Neutrophil (primary cell): ENCODE data around the gene CRTC2.
"Not testable (repeated sequence)": the region's sequence is repeated elsewhere in the genome, so short reads cannot be mapped to it uniquely, and the experiment has no call there.

Experiments
- H3K27ac ChIP-seq: fragments of 200-600 bp; sonication (generic); 2 replicates; pipeline ENCODE4 v1.5.1; 2016; ENCODE audit warnings: mild to moderate bottlenecking, moderate library complexity
- H3K27me3 ChIP-seq: fragments of 200-600 bp; sonication (generic); 2 replicates; pipeline ENCODE4 v1.6.0; 2016; ENCODE audit warnings: mild to moderate bottlenecking
- H3K36me3 ChIP-seq: fragments of 200-600 bp; sonication (generic); 2 replicates; pipeline ENCODE4 v1.5.1; 2017
- H3K4me1 ChIP-seq, 2 experiments: fragments of 200-600 bp in 1 of 2; sonication (generic) in 1 of 2; 1 replicate in 1 of 2; 2 replicates in 1 of 2; pipeline versions ENCODE4 v1.5.1 to v1.6.1; 2013 to 2016; ENCODE audit warnings: low read depth in 1 of 2, low read length in 1 of 2, mild to moderate bottlenecking in 1 of 2, moderate library complexity in 1 of 2; ENCODE audit not compliant: control insufficient read depth in 1 of 2, insufficient read depth in 1 of 2
- H3K4me3 ChIP-seq, 2 experiments: fragments of 200-600 bp in 1 of 2; sonication (generic) in 1 of 2; 1 replicate in 1 of 2; 2 replicates in 1 of 2; pipeline ENCODE4 v1.5.1; 2013 to 2016; ENCODE audit warnings: low read depth in 1 of 2, low read length in 1 of 2, mild to moderate bottlenecking in 1 of 2, moderate library complexity in 1 of 2
- H3K9me3 ChIP-seq: fragments of 200-600 bp; sonication (generic); 2 replicates; pipeline ENCODE4 v1.5.1; 2016
- CTCF ChIP-seq: fragments of 200-600 bp; sonication (generic); IDR thresholded peaks from 2 replicates; pipeline ENCODE4 v1.5.1; 2016; ENCODE audit warnings: antibody characterized with exemption

Gene CRTC2

GRCh38 chr1:153921803-153922075, 36.7 kb downstream of the CRTC2 start:
- H3K4me1 ChIP-seq = peaks cover 37 to 38% of the 10 kb centered on the region in 2 experiments

GRCh38 chr1:153921080-153921802, 37.2 kb downstream of the CRTC2 start:
- Histone ChIP-seq H3K4me1 (peaks cover 37 to 38% of the 10 kb centered on the region in 2 experiments), H3K36me3 (peaks cover 8% of the 10 kb centered on the region), H3K9me3 (no peaks in the 10 kb centered on the region), H3K27ac (peak overlapping the region; percentile 98), H3K27me3 (no peaks in the 10 kb centered on the region), H3K4me3 (peak overlapping the region; percentile 75 to 95)
- no peak for TF ChIP-seq CTCF

More at GRCh38 chr1:153921803-153922075, 36.7 kb downstream of the CRTC2 start:
- Histone ChIP-seq H3K9me3 (no peaks in the 10 kb centered on the region), H3K27me3 (no peaks in the 10 kb centered on the region), H3K4me3 (peak overlapping the region; percentile 75 to 95), H3K36me3 (peaks cover 8% of the 10 kb centered on the region), H3K27ac (peak overlapping the region; percentile 98)
- TF ChIP-seq CTCF = no peak

- TF ChIP-seq CTCF = no peak
- no peaks in the 10 kb centered on the region for H3K9me3 ChIP-seq
- H3K4me1 ChIP-seq = peaks cover 37 to 38% of the 10 kb centered on the region in 2 experiments
- peaks cover 8% of the 10 kb centered on the region for H3K36me3 ChIP-seq
- no peaks in the 10 kb centered on the region for H3K27me3 ChIP-seq
- peak overlapping the region; percentile 75 to 95 for H3K4me3 ChIP-seq
- H3K27ac ChIP-seq = peak overlapping the region; percentile 98
These were observed 38.2 kb downstream of the CRTC2 start for GRCh38 chr1:153919876-153920852.

- no peak for TF ChIP-seq CTCF
- H3K4me1 ChIP-seq = peaks cover 18 to 19% of the 10 kb centered on the region in 2 experiments
- H3K9me3 ChIP-seq = no peaks in the 10 kb centered on the region
These were observed 42.1 kb downstream of the CRTC2 start for GRCh38 chr1:153916297-153916696.

GRCh38 chr1:153912349-153912748, 46.1 kb downstream of the CRTC2 start:
- TF ChIP-seq CTCF = no peak
- no peaks in the 10 kb centered on the region for H3K4me1 ChIP-seq
- no peak overlapping the region for H3K4me3 ChIP-seq
- no peak overlapping the region for H3K27ac ChIP-seq
- H3K27me3 ChIP-seq = no peaks in the 10 kb centered on the region
- no peaks in the 10 kb centered on the region for H3K9me3 ChIP-seq
- H3K36me3 ChIP-seq = peaks cover 9% of the 10 kb centered on the region

More at GRCh38 chr1:153916297-153916696, 42.1 kb downstream of the CRTC2 start:
- Histone ChIP-seq H3K27me3 (no peaks in the 10 kb centered on the region), H3K27ac (no peak overlapping the region), H3K36me3 (peaks cover 12% of the 10 kb centered on the region), H3K4me3 (no peak overlapping the region)

- H3K36me3 ChIP-seq, H3K27ac ChIP-seq, H3K4me1 ChIP-seq, H3K27me3 ChIP-seq, H3K4me3 ChIP-seq, H3K9me3 ChIP-seq: not testable (repeated sequence)
These were observed 47.9 kb downstream of the CRTC2 start for GRCh38 chr1:153910560-153910959.
